Adrenal gland (tissue), 5 donors: ENCODE data around the gene PFDN5.

Experiments
- CTCF ChIP-seq, 6 experiments: fragments of 450-650 bp in 4 of 6; fragments of 200-600 bp in 2 of 6; sonication (generic) in 1 of 6; IDR thresholded peaks; 1 replicate in 5 of 6; 2 replicates in 1 of 6; pipeline versions ENCODE4 v1.5.1 to v1.8.0; 2016 to 2021; ENCODE audit warnings: antibody characterized with exemption in 6 of 6, mild to moderate bottlenecking in 2 of 6, moderate library complexity in 1 of 6
- POLR2A ChIP-seq, 2 donors: fragments of 450-650 bp; IDR thresholded peaks; one replicate each; pipeline ENCODE4 v1.6.1; 2017; ENCODE audit warnings: antibody characterized with exemption in 2 of 2, mild to moderate bottlenecking in 2 of 2, moderate library complexity in 1 of 2
- donor health status: DM: no; HTN: no; CAD: no.

DNA sequence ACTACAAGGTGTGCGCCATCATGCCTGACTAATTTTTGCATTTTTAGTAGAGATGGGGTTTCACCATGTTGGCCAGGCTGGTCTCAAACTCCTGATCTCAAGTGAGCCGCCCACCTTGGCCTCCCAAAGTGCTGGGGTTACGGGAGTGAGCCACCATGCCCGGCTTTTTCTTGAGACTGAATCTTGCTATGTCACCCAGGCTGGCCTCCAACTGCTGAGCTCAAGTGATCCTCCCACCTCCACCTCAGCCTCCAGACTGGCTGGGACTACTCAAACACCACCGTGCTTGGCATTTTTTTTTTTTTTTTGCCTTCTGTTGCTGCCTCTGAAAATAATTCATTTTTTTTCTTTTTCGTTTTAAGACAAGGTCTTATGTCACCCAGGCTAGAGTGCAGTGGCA is 35.5 kb upstream of the PFDN5 start:
- TF ChIP-seq CTCF (IDR thresholded peaks at IDR 0.05) (no peak), POLR2A (IDR thresholded peaks at IDR 0.05) (no peak)
